ENCODE results near the gene ATP10A. TPM values are rescaled to one million over a fixed set of nuclear protein-coding genes. Genes with fewer than 3 reads are reported as not detected.
A peak's percentile ranks its signal among the peaks of the same experiment; 100 is the strongest.

ATP10A gene
- total RNA-seq, 1 experiment from 2014 or later = 2.5 TPM

DNA sequence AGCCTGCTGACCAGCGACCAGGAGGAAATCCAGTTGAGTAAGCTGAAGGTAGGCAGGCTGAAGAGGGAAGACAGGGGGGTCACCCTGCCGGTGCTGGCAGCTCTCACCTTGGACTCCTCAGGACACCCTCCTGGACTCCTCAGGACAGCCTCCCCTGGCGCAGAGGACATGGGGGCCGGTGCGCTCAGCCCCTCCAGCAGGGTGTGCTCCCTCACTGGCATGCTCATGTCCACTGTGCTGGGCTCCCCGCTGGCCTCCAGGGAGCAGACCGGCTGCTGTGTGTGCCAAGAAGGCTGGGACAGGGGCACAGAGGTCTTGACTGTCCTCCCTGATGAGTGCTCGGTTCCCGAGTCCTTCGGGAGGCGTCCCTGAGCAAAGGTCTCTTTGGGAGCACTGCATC is 183.6 kb downstream of the ATP10A start:
- no peak for DNase-seq (ENCODE audit: low read depth)

DNA sequence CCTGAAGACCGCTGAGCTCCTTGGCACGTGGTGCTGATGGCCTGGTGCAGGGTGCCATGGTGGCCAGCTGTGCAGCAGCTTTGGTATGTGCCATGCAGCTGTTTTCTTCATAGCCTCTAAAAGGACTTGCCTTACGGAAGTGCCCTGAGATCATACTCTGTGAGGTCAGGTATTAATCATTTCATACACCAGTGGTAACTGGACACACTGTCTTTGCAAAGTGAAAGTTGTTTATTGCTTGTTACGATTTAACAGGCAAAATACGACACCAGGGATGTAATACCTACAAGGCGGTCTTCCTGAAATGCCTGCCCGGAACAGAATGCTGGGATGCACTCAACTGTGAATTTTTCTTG is 184.6 kb downstream of the ATP10A start:
- DNase-seq (ENCODE audit: low read depth) = no peak

DNA sequence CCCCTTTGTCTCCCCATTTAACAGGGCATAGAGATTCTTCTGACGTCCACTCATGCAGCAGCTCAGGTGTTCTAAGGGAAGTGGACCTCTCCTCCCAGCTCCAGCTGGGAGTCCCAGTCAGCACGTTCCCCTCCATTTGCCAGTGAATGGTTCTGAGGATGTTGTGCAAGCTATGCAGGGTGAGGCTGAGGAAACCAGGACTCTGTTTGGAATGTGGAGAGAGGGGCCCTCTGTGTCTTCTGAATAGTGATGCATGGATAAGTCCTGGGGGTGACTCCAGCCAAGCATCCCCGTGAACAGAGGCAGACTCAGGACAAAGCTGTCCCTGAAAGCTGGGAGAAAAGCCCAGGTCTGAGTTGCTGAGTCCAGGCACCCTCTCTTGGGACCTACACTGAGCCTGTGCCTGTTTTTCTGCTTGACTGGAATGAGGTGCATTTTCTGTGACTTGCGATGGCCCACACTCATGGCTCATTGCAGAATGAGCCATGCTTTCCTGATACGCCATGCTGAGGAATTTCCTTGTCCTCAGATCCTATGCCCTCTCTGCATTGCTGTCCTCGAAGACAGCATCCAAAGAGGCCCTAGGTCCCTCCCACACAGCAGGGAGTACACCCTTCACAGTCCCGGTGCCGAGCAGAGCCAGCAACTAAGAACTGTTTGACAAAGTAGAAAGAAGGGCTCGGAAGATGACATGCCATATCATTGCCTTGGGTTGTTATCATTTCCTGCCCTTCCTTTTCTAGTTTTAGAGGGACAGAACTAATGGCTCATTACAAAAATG is 185.2 kb downstream of the ATP10A start:
- DNase-seq (ENCODE audit: low read depth) = no peak

DNA sequence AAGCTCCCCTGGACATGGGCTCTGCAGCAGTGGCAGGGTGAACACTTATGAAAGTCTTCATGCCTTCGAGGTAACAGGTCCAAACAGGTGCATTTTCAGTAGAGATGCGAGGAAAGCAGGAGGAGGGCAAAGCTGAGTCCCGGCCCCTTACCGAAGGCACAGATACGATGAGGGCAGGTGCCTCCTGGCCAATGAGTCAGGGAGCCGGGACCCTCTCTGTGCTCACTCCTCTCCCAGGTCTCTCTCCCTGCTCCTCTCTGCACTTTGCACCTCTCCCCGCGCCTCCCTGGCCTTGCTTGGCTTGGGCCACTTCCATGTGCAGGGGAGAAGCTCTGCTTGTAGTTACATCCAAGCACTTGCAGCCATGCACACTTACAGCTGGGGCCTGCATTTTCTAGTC is 187.1 kb downstream of the ATP10A start:
- no peak for DNase-seq (ENCODE audit: low read depth)

DNA sequence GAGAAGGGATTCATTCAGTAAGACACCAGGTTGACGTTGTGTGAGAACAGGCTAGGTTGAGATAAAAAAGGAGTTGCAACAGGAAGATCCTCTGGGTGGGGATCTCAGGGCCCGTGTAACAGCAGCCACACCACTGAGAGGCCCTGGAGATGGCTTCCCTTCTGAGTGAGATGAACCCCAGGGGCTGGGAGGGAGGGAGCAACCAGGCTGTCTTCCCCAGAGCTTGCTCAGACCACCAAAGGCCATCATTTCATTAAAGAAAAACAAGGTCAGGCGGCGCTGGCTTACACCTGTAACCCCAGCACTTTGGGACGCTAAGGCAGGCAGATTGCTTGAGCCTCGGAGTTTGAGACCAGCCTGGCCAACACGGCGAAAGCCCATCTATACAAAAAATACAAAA is 187.7 kb downstream of the ATP10A start:
- DNase-seq (ENCODE audit: low read depth) = no peak

DNA sequence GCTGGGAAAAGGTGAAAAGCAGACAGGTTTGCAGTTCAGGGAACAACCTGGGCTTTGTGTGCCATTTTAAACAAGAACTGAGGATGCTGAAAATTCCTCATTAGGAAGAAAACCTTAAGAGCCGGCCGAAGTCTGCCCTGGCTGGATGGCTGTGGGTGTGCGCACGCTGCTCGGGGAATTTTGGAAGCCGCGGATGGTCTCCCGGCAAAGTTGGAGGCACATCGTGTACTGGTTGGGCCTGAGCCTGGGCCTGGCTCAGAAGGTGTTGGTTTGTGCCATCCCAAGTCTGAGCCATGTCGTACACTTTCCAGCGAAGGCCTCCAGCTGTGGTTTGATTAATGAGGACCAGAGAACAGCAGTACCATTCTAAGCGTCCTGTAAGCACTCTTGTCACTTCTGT is 188.2 kb downstream of the ATP10A start:
- no peak for DNase-seq (ENCODE audit: low read depth)

DNA sequence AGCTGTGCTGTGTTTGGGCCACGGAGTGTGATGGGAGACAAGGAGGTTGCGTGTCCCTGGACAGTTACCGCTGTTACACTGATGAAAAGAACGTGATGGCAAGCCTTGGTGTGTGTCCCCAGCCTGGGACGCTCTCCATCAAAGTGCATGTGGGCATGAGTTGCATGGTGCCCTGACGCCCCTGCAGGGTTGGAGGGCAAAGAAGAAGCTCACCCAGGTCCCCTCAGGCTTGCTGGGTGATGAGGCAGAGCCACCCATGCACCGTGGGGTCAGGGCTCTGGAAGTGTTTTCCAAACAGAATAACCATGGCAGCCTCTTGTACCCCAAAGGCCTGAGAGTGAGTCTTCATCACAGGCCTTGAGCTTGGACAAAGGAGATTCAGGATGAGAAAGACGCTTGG is 189.2 kb downstream of the ATP10A start:
- no peak for DNase-seq (ENCODE audit: low read depth)

DNA sequence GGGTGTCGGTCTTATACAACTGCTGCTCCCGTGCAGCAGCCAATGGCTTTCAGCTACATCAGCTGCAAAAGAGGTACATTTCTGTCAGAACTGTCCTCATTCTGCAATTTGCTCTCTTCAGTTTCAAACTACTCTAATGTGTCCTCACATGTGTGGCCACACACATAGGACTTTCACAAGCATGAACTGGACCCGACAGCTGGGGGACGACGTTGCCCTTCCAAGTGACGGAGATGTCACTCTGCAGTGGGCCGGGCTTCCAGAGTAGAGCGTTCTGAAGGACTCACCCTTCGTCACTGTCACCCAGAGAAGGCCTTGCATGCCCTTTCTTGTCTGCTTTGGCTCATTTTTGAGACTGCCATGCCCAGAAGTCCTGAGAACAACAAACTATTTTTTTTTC is 189.8 kb downstream of the ATP10A start:
- no peak for DNase-seq (ENCODE audit: low read depth)

DNA sequence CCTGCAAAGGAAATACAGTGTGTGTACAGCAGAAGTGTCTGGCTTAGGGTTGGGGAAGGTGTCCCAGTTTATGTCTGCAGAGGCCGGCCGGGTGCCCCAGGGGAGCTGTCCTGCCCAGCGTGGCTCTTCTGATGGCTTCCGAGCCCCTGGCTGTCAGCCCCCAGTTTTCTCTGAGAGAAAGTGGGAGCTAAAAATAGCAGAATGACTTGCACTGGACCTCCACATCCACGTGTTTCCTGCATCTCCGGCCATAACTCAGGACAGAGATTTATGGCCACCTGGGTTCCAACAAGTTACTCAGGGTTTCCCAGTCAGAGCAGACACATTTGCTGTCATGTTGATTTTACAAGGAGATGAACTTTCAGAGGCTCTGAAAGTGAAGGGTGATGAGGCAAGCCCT is 192.0 kb downstream of the ATP10A start:
- DNase-seq (ENCODE audit: low read depth) = no peak

DNA sequence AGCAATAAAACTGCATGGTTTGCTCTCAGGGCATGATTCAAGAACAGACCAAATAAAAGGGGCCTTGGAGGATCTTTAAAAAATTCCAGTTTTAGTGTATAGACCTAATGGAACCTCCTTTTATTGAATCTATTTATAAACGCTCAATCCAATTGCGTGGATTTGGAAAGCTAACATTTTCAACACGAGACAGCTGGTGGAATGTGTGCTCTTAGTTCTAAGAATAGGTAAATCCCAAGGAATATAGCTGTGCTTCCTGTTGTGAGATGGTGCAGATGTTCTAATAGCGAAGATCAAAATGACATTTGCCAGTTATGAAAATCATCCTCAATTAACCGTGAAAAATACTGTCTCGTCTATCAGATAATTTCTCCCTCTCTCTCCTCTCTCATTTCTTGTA is 192.5 kb downstream of the ATP10A start:
- no peak for DNase-seq (ENCODE audit: low read depth)

DNA sequence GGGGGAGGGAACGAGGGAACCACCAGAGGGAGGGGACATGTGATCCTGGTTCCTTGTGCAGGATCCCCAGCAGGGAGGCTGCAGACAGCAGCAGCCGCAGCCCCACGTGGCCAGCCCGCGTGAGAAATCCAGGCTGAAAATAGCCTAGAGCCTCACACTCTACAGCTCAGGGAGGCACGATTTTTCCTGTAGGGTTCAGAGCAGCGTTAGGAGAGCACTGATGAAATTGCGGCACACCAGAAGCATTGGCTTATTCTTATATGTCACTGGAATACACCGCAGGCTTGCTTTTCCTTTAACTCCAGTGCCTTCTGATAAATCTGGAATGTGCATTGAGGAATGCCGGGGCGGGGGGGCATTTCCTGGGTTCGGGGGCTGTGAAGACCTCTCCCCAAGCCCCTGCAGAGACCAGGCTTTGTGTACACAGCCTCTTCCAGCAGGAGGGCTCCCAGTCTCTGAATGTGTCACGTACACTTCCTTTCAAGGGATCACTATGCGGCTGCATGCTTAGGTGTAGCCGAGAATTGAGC is 193.0 kb downstream of the ATP10A start:
- DNase-seq (ENCODE audit: low read depth) = peak; percentile 62

DNA sequence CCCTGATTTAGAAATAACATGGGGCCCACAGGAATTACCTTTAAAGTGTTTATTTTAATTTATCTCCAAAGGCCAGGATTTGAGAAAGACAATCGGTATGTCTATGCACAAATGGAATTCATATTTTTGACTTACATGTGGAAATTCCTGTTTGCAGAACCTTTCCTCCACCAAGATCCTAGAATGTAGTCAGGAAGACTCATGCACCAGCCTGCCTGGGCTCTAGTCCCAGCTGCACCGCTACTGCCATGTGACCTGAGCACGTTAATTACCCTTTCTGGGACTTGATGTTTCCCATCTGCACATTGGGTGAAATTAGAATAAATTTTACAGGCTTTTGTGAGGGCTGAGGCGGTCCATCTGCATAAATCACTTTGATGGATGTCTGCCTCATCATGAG is 194.2 kb downstream of the ATP10A start:
- no peak for DNase-seq (ENCODE audit: low read depth)

DNA sequence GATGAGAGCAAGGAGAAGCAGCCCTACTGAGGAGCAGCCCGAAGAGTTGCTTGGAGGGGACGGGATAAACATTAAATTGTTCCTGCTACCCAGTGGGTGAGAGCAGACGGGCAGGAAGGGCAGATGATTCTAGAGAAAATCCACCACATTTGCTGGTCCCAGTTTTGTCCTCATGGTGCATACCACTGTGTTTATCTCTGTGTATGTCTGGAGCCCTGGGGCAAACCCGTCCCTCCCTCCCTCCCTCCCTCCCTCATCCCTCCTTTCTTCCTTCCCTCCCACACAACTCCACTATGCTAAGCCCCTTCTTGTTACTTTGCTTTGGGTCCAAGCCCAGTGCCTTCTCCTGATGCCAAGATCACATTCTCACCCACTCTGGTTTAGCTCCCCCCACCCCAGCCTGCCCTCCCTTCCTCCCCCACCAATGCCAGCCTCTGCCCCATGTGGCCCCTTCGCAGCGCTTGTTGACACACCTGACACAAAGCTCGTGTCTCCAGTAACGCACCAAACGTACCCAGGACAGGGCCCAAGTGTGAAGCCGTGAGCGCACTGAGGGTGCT is 194.8 kb downstream of the ATP10A start:
- no peak for DNase-seq (ENCODE audit: low read depth)

DNA sequence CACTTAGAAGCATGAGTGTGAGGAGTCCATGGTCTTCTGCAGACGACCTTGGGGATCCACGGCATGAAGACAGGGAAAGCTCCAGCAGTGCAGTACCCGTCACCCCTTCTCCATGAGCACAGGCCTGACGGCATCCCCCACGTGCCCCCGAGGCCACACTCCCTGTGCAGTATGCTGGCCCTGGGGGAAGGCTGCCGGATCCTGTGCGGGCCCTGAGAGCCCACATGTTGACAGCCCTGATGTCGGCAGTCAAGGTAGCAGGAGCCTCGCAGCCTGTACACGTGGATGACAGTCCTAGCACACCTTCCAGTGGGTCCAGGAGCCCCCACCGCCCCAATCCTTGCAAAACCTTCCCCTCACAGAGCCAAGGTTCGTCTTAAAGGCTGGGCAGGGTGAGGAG is 195.3 kb downstream of the ATP10A start:
- DNase-seq (ENCODE audit: low read depth) = no peak

DNA sequence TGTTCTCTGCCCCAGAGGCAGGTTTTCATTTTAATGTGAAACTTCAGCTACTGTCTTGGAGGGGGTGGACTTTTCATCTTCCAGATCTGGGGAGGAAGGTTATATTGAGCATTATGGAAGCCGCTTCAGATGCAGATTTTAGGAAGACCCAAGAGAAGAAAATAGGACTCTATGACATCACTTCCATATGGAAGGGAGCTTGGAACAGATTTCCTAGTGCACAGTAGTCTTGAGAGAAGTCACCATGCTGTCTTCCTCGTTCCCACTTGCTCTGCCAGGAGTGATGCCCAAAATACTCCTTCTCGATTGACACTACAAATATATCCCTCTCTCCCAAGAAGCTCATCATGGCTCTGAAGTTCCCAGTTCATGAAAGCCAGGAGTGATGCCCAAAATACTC is 197.2 kb downstream of the ATP10A start:
- no peak for DNase-seq (ENCODE audit: low read depth)

DNA sequence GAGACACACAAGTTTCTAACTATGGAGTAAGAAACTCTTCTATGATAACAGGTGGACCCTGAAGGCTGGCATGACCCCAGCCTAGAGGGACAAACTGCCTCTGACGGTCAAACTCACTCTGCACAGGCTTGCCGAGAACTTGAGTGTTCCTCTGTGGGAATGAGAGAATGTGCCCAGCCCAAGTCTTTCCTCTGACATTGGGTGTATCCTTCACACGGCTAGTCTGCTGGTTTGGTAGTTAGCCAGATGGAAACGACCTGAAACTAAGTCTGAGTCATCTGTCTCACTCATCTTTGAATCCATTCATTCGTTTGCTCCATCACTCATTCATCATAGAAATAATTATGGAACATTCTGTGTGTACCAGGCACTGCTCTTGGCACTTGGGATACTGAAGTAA is 198.4 kb downstream of the ATP10A start:
- peak; percentile 24 for DNase-seq (ENCODE audit: low read depth)

DNA sequence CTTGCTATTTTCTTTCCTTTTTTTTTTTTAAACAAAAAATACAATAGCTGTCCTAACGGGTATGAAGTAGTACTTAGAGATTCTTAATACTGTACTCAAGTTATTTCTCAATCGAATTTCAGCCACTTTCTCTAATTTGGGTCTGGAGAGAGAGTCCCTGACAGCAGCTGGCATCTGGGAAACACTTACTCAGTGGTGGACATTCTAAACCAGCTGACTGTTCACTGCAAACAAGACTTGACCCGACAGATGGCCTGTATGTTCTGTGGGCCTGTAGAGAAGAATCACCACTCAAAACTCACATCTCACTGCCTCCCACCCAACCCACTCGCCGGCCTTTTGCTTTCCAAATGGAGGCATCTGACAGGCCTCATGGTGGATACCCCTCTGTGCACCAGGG is 199.6 kb downstream of the ATP10A start:
- no peak for DNase-seq (ENCODE audit: low read depth)

DNA sequence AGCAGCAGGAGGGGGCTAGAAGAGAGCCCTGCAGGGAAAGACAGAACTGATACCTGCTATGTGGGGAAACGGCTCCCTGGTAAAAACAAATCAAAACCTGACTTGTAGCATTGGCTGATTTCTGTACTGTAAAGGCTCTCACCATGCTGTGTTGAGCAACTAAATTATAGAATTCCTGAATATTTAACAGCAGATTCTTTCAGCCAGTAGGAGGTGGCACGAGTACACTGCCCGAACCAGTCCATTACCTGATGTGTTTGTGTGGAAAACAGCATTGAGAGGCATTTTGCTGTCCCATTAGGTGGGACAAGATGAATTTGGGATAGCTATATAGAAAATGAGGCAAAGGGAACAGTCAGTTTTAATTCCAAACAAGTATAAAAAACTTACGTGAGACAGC is 201.2 kb downstream of the ATP10A start:
- no peak for DNase-seq (ENCODE audit: low read depth)

DNA sequence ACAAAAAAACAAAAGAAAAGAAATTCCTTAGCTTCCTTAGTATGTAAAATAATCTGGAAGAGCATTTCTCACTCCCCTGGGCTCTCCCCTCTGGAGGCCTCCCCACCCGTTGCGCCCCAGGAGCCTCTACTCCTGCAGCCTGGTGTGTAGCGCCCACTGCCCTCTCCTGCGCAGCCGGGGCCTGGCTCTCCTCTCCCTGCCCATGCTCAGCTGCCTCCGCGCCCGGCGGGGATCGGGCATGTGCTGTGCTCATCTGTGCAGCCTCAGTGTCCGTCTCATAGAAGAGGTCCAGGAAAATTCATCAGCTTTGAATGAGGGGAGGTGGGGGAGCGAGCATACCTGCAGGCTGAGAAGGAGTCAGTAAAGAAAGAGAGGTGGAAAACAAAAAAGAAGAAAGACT is 203.9 kb downstream of the ATP10A start:
- DNase-seq (ENCODE audit: low read depth) = no peak

DNA sequence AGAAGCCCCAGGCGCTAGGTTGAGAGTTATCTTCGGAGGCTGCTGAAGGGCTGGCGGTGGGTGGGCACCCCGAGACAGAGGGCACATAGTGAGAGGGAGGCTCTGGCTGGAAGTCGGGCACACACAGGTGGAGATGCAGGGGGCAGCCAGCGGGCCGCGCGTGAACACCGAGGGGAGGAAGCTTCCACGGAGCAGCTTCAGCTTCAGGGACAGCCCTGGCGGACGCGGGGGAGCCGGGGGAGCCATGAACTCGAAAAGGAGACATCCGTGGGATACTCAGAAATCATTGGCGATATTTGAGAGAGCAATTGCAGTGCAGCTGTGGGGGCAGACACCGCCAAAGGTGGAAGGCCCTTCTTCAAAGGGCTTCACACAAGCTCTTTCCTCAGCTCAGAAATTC is 204.6 kb downstream of the ATP10A start:
- DNase-seq (ENCODE audit: low read depth) = no peak

DNA sequence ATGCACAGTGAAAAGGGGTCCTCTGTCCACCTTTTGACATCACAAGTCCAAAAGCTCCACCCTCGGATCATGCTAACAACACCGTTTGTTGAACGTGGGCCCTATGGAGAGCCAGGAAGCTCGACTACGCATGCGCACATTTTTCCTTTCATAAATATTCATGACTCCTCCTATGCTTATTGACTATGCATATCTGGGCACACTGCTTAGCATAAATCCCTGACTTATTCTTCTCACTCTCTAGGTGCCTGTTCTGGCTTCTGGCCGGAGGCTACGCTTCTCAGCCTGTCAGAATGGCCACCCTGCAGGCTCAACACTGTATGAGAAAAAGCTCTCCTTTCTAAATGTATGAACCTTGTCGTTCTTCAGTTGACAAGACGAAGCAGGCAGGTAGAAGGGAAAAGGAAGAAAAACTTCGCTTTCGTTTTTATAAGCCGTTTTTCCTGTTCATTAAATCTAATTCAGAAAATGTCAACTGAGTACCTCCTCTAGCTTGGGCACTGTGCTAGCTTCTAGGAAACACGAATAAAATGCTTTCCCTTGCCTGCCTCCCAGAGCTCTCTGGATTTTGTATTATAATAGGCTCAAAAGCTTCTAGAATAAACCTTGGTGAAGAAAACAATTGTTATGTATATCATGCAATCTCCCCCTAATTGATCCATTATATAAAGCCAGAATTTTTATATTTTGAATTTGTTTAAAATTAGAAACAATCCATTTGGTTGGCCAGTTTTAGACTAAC is 207.7 kb downstream of the ATP10A start:
- DNase-seq (ENCODE audit: low read depth) = no peak

DNA sequence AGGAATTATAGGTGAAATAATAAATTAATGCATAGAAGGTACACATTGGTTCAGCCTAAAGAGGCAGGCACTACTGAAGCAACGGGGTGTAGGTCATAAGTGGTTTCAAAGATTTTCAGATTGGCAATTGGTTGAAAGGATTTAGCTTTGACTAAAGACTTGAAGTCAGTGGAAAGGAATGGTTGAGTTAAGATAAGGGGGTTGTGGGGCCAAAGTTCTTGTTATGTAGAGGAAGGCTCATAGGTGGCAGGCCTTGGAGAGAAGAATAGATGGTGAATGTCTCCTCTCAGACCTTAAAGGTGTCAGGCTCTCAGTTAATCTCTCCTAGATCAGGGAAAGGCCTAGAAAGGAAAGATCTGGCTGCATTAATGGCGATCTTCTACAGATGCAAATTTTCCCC is 209.8 kb downstream of the ATP10A start:
- no peak for DNase-seq (ENCODE audit: low read depth)

DNA sequence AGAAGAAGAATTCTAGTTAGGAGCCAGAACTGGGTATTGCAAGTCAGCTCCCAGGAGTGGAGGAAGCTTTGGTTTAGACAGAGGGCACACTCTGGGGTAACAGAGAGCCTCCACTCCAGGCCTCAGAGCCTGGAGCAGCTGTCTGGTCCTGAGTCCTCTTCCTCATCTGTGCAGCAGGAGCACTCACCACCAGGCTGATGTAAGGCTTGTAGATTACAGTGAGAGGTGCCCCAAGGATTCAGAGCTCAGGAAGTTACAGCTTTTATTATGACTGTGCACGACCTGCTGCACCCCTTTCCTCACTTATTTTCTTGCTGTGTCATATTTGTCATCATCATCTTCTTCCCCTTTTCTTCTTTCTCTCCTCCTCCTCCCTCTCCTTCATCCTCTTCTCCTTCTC is 210.4 kb downstream of the ATP10A start:
- no peak for DNase-seq (ENCODE audit: low read depth)
